Measurements from ENCODE around the gene SCARB1.

SCARB1 gene

DNA sequence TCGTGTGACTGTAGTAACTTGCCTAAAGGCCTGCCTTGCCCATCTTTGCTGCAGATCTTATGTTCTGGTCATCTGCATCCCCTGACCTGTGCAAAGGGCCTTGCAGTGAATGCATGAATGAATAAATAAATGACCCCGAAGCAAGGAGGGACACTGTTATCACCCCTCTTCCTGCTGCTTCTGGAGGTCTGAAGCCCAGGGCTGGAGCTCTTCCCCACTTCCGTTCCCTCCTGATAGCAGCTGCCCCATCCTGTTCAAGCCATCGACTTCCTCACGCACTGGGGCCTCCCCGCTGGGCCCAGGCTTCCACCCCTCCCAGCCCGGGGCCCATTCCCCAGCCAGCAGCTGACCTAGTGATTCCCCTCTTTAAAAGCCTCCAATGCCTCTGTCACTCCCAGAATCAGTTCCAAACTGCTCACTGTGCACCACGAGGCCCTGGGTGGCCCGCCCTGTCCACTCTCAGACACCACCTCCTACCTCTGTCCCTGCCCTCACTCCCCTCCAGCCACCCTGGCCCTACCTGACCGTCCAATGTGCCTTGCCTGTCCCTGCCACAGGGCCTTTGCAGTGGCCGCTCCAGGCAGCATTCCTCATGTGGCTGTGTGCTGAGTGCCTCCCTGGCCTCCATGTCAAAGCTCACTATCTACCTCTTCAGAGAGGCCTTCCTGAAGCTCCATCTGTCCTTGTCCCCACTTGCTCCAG is 78.6 kb downstream of the SCARB1 start:
- H3K4me3 ChIP-seq (replicated peaks; ENCODE audit: low read depth, low read length) = no peak overlapping the region
- no peak for DNase-seq (ENCODE audit: low read depth)
- TF ChIP-seq, protein P1, sequence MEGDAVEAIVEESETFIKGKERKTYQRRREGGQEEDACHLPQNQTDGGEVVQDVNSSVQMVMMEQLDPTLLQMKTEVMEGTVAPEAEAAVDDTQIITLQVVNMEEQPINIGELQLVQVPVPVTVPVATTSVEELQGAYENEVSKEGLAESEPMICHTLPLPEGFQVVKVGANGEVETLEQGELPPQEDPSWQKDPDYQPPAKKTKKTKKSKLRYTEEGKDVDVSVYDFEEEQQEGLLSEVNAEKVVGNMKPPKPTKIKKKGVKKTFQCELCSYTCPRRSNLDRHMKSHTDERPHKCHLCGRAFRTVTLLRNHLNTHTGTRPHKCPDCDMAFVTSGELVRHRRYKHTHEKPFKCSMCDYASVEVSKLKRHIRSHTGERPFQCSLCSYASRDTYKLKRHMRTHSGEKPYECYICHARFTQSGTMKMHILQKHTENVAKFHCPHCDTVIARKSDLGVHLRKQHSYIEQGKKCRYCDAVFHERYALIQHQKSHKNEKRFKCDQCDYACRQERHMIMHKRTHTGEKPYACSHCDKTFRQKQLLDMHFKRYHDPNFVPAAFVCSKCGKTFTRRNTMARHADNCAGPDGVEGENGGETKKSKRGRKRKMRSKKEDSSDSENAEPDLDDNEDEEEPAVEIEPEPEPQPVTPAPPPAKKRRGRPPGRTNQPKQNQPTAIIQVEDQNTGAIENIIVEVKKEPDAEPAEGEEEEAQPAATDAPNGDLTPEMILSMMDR (IDR thresholded peaks at IDR 0.05; ENCODE audit: low read length, missing control alignments) = no peak

GRCh38 chr12:124783087-124783486 is 80.6 kb downstream of the SCARB1 start:
- no peak for DNase-seq (ENCODE audit: low read depth)
- TF ChIP-seq, protein P1 (IDR thresholded peaks at IDR 0.05; ENCODE audit: low read length, missing control alignments) = no peak

DNA sequence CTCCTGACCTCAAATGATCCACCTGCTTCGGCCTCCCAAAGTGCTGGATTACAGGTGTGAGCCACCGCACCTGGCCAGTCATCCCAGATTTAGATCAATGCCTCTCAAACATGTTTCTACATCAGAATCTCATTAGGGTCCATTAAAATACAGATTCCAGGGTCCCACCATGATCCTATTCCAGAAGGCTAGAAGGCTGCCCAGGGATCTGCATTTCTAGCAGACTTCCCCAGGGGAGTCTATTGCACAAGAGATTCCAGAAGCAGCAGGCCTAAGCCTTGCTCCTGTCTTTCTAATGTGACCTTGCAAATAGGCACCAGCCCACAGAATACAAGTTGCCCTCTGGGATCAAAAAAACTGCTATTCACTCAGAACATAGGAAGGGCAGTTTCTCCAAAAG is 81.5 kb downstream of the SCARB1 start:
- no peak overlapping the region for H3K4me3 ChIP-seq (replicated peaks; ENCODE audit: low read depth, low read length)
- TF ChIP-seq, protein P1 (IDR thresholded peaks at IDR 0.05; ENCODE audit: low read length, missing control alignments) = no peak
- peak; percentile 9 for DNase-seq (ENCODE audit: low read depth)

More at GRCh38 chr12:124783087-124783486, 80.6 kb downstream of the SCARB1 start:
- no peak overlapping the region for H3K4me3 ChIP-seq (replicated peaks; ENCODE audit: low read depth, low read length)

- TF ChIP-seq, protein P1 (IDR thresholded peaks at IDR 0.05; ENCODE audit: low read length, missing control alignments) = no peak
- no peak overlapping the region for H3K4me3 ChIP-seq (replicated peaks; ENCODE audit: low read depth, low read length)
- no peak for DNase-seq (ENCODE audit: low read depth)
These were observed 82.6 kb downstream of the SCARB1 start for GRCh38 chr12:124780752-124781685.

DNA sequence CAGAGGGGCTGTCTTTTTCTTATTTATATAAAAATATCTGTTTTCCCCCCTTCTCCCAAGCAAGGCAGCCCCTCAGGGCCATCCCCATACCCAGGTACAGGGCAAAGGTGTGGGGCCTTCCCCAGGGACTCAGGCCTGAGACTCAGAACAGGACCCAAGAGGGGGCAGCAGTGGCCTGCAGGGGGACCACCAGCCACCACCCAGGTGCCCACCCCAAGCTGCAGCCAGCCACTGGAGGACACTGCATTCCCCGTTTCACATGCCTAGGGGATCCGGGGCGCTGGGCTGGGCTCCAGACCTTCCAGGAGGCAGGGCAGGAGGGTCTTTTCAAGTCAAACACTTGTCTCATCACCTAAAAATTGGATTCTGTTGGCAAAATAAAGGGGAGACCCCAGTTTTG is 83.3 kb downstream of the SCARB1 start:
- DNase-seq (ENCODE audit: low read depth) = no peak
- TF ChIP-seq, protein P1 (IDR thresholded peaks at IDR 0.05; ENCODE audit: low read length, missing control alignments) = no peak
- H3K4me3 ChIP-seq (replicated peaks; ENCODE audit: low read depth, low read length) = no peak overlapping the region

DNA sequence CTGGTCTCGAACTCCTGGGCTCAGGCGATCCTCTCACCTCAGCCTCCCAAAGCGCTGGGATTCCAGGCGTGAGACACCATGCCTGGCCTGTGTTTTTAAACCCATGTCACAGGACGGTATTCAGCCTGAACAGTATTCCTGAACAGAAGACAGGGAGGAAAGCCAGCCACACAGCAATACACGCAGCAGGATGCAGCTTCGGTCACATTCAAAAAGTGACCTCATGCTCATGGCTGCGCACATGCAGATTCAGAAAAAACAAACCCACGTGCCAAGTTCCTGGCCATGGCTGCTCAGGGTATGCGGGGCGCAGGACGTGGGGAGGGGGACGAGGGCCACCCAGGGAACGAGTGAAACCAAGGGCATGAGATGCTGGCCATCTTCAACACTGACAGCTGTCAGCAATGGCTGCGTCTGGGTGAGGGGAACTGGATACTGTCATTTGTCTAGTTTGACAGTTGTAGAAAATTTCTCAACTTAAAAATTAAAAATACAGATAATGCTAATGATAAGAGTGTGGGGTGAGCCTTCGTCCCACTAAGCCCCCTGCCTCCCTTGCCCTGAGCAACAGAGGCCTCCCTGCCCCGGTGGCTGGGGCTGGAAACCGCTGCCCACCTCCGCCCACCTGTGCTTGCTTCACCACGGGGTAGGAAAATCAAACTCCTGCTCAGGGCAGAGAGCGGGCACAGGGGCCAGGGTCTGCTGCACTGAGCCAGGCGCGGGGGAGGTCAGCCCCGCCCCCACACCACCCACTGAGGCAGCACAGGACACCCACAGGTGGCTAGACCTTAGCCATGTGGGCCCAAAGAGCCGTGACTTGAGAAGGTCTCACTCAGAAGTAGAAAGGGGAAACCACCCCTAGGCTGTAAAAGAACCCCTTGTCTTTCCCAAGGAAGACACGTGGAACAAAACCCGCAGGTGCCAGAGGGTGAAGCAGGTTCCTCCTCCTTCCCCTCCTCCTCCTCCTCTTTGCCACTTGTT is 84.2 kb downstream of the SCARB1 start:
- TF ChIP-seq, protein P1 (IDR thresholded peaks at IDR 0.05; ENCODE audit: low read length, missing control alignments) = no peak
- peak; percentile 17 for DNase-seq (ENCODE audit: low read depth)
- H3K4me3 ChIP-seq (replicated peaks; ENCODE audit: low read depth, low read length) = no peak overlapping the region
